SU-DHL-6 (cell line): Measurements from ENCODE around the gene OR4X1.

Source experiments
- CTCF ChIP-seq: fragments of 200-600 bp; sonication (generic); IDR thresholded peaks from one replicate; pipeline ENCODE4 v1.5.1; 2017; ENCODE audit warnings: antibody characterized with exemption, mild to moderate bottlenecking, low read length, moderate library complexity; ENCODE audit not compliant: insufficient read depth, poor library complexity, severe bottlenecking
- EZH2phosphoT487 ChIP-seq: fragments of 200-600 bp; sonication (generic), shearing (Covaris generic); conservative IDR thresholded peaks from 2 replicates; pipeline ENCODE4 v1.6.1; 2018; ENCODE audit warnings: mild to moderate bottlenecking, antibody characterized with exemption, low read length, moderate library complexity, mixed read lengths

DNA sequence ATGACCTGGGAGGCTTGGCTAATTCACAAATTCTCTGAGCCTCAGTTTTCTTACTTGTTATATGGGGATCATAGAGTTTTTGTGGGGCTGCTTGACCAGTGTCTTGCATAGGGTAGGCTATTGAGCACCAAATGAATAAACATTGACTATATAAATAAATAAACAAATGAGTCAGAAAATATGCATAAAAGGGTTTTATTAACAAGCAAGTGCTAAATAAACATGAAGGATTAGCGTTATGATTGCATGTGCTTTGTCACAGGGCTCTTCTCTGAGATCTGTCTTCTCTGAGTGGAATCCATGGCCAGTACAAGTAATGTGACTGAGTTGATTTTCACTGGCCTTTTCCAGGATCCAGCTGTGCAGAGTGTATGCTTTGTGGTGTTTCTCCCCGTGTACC is 47.2 kb upstream of the OR4X1 start, which contains the start of gene OR4B1:
- TF ChIP-seq CTCF (no peak), EZH2phosphoT487 (no peak)
